Measurements from ENCODE around the gene LGALSL.
"Not testable (repeated sequence)": the region's sequence is repeated elsewhere in the genome, so short reads cannot be mapped to it uniquely, and the experiment has no call there.

The LGALSL gene

DNA sequence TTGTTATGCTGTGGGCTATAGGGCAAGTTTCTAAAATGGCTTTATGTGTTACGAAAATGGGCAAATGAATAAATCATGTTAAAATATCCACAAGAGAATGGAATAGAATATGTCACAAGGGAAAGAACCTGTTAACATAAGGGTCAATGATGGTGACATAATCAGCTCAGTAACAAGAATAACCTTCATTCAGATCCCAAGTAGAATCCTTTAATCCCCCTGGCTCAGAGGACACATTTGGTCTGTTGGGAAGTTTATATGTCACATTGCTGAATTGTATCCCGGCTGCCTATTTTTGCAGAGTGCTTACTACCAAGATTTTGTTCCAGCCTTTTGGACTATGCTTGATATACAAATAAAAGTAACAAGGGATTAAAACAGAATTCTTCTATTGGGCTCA lies 13.1 kb upstream of the LGALSL start:
- Histone ChIP-seq H3K9ac (ENCODE audit: low read length in 5 of 5) (no peak overlapping the region), H3K4me3 (ENCODE audit: low read depth in 1 of 5, low read length in 5 of 5) (no peak overlapping the region), H3K27me3 (ENCODE audit: control insufficient read depth in 5 of 5, insufficient read depth in 4 of 5, low read length in 5 of 5) (no peaks in the 10 kb centered on the region), H3K4me1 (ENCODE audit: control insufficient read depth in 5 of 5, insufficient read depth in 5 of 5, low read length in 5 of 5) (no peaks in the 10 kb centered on the region), H3K9me3 (ENCODE audit: control insufficient read depth in 5 of 5, low read length in 5 of 5) (no peaks in the 10 kb centered on the region), H3K27ac (ENCODE audit: low read depth, low read length) (no peak overlapping the region), H3K36me3 (ENCODE audit: control insufficient read depth in 5 of 5, insufficient read depth in 5 of 5, low read length in 5 of 5) (no peaks in the 10 kb centered on the region)

- H3K36me3 ChIP-seq (ENCODE audit: control insufficient read depth in 5 of 5, insufficient read depth in 5 of 5, low read length in 5 of 5) = no peaks in the 10 kb centered on the region
- peaks cover 0 to under 1% (median 0%) of the 10 kb centered on the region in 5 donors for H3K4me1 ChIP-seq (ENCODE audit: control insufficient read depth in 5 of 5, insufficient read depth in 5 of 5, low read length in 5 of 5)
- H3K9ac ChIP-seq (ENCODE audit: low read length in 5 of 5) = no peak overlapping the region
- H3K27me3 ChIP-seq (ENCODE audit: control insufficient read depth in 5 of 5, insufficient read depth in 4 of 5, low read length in 5 of 5) = no peaks in the 10 kb centered on the region
- no peak overlapping the region for H3K27ac ChIP-seq (ENCODE audit: low read depth, low read length)
- no peak overlapping the region for H3K4me3 ChIP-seq (ENCODE audit: low read depth in 1 of 5, low read length in 5 of 5)
- H3K9me3 ChIP-seq (ENCODE audit: control insufficient read depth in 5 of 5, low read length in 5 of 5) = no peaks in the 10 kb centered on the region
Measured at GRCh38 chr2:64442277-64442676, 11.7 kb upstream of the LGALSL start.

DNA sequence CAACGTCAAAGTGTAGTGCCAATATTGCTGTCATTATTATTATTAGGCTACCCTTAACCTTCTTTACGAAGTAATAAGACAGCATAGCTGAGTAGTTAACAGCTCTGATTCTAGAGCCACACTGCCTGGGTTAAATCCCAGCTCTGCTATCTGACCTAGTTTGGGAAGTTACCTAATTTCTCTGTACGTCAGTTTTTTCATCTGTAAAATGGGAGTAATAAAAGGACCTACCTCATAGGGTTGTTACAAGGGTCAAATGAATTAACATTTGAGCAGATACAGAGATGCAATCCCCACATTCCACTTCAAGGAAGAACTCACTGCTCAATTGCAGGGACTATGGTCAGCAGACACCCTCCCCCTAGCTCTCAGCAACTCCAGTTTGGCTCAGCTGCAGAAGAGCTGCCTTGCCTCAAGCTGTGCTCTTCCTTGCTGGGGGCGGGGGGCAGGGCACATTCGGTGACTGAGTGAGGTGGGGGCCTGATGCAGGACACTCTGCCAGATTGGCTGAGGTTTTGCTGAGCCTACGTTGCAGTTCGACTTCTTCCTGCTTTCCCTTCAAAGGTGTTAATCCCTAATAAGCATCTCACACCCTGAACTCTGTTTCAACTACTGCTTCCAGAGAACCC lies 11.0 kb upstream of the LGALSL start:
- H3K4me3 ChIP-seq (ENCODE audit: low read depth in 1 of 5, low read length in 5 of 5) = no peak overlapping the region
- peaks cover 0 to 7% (median under 1%) of the 10 kb centered on the region in 5 donors for H3K4me1 ChIP-seq (ENCODE audit: control insufficient read depth in 5 of 5, insufficient read depth in 5 of 5, low read length in 5 of 5)
- no peaks in the 10 kb centered on the region for H3K9me3 ChIP-seq (ENCODE audit: control insufficient read depth in 5 of 5, low read length in 5 of 5)
- H3K27ac ChIP-seq (ENCODE audit: low read depth, low read length) = no peak overlapping the region
- H3K9ac ChIP-seq (ENCODE audit: low read length in 5 of 5) = no peak overlapping the region
- H3K36me3 ChIP-seq (ENCODE audit: control insufficient read depth in 5 of 5, insufficient read depth in 5 of 5, low read length in 5 of 5) = no peaks in the 10 kb centered on the region
- no peaks in the 10 kb centered on the region for H3K27me3 ChIP-seq (ENCODE audit: control insufficient read depth in 5 of 5, insufficient read depth in 4 of 5, low read length in 5 of 5)

DNA sequence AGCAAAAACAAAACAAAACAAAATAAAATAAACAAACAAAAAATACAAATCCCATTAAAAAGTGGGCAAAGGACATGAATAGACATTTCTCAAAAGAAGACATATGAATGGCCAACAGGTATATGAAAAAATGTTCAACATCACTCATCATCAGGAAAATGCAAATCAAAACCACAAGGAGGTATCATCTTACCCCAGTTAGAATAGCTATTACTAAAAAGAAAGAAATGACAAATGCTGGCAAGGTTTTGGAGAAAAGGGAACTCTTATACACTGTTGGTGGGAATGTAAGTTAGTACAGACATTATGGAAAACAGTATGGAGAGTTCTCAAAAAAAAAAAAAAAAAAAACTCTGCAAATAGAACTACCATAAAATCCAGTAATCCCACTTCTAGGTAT lies 8.0 kb upstream of the LGALSL start:
- H3K4me1 ChIP-seq (ENCODE audit: control insufficient read depth in 5 of 5, insufficient read depth in 5 of 5, low read length in 5 of 5) = peaks cover 0 to 10% (median 5%) of the 10 kb centered on the region in 5 donors
- not testable (repeated sequence) for H3K27ac ChIP-seq (ENCODE audit: low read depth, low read length); H3K27me3 ChIP-seq (ENCODE audit: control insufficient read depth in 5 of 5, insufficient read depth in 4 of 5, low read length in 5 of 5); H3K9ac ChIP-seq (ENCODE audit: low read length in 5 of 5); H3K9me3 ChIP-seq (ENCODE audit: control insufficient read depth in 5 of 5, low read length in 5 of 5); H3K4me3 ChIP-seq (ENCODE audit: low read depth in 1 of 5, low read length in 5 of 5); H3K36me3 ChIP-seq (ENCODE audit: control insufficient read depth in 5 of 5, insufficient read depth in 5 of 5, low read length in 5 of 5)

GRCh38 chr2:64447317-64448040 lies 6.5 kb upstream of the LGALSL start:
- Histone ChIP-seq H3K36me3 (ENCODE audit: control insufficient read depth in 5 of 5, insufficient read depth in 5 of 5, low read length in 5 of 5) (no peaks in the 10 kb centered on the region), H3K27ac (ENCODE audit: low read depth, low read length) (peak overlapping the region; percentile 56), H3K4me1 (ENCODE audit: control insufficient read depth in 5 of 5, insufficient read depth in 5 of 5, low read length in 5 of 5) (peaks cover 0 to 10% (median 5%) of the 10 kb centered on the region in 5 donors), H3K27me3 (ENCODE audit: control insufficient read depth in 5 of 5, insufficient read depth in 4 of 5, low read length in 5 of 5) (no peaks in the 10 kb centered on the region), H3K9me3 (ENCODE audit: control insufficient read depth in 5 of 5, low read length in 5 of 5) (no peaks in the 10 kb centered on the region), H3K9ac (ENCODE audit: low read length in 5 of 5) (peak overlapping the region in 1 of 5 donors; percentile 49), H3K4me3 (ENCODE audit: low read depth in 1 of 5, low read length in 5 of 5) (no peak overlapping the region)

GRCh38 chr2:64448041-64448426 lies 5.9 kb upstream of the LGALSL start:
- H3K9me3 ChIP-seq (ENCODE audit: control insufficient read depth in 5 of 5, low read length in 5 of 5) = no peaks in the 10 kb centered on the region
- H3K4me3 ChIP-seq (ENCODE audit: low read depth in 1 of 5, low read length in 5 of 5) = no peak overlapping the region
- H3K27ac ChIP-seq (ENCODE audit: low read depth, low read length) = peak overlapping the region; percentile 56
- H3K27me3 ChIP-seq (ENCODE audit: control insufficient read depth in 5 of 5, insufficient read depth in 4 of 5, low read length in 5 of 5) = no peaks in the 10 kb centered on the region
- no peaks in the 10 kb centered on the region for H3K36me3 ChIP-seq (ENCODE audit: control insufficient read depth in 5 of 5, insufficient read depth in 5 of 5, low read length in 5 of 5)
- H3K9ac ChIP-seq (ENCODE audit: low read length in 5 of 5) = peak overlapping the region in 1 of 5 donors; percentile 49
- H3K4me1 ChIP-seq (ENCODE audit: control insufficient read depth in 5 of 5, insufficient read depth in 5 of 5, low read length in 5 of 5) = peaks cover 0 to 13% (median 10%) of the 10 kb centered on the region in 5 donors

DNA sequence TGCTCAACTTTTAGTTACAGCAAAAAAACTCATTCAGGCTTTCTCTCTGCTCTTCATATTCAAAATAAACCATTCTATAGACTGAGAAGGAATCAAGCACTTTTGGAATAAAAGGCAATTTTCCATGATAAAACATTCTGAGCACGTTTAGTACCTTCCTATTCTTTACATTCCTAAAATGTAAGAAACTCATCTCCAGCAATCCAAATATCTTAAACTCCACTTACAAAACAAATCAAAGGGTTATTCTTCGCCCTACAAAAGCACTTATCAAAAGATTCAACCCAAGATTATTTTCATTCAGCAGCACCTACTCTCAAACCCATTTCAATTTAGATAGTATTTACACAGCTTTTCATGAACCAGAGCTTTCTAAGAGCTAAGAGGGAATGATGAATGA lies 2.9 kb upstream of the LGALSL start:
- Histone ChIP-seq H3K4me3 (ENCODE audit: low read depth in 1 of 5, low read length in 5 of 5) (no peak overlapping the region), H3K27me3 (ENCODE audit: control insufficient read depth in 5 of 5, insufficient read depth in 4 of 5, low read length in 5 of 5) (no peaks in the 10 kb centered on the region), H3K4me1 (ENCODE audit: control insufficient read depth in 5 of 5, insufficient read depth in 5 of 5, low read length in 5 of 5) (peaks cover 6 to 30% (median 23%) of the 10 kb centered on the region in 5 donors), H3K9ac (ENCODE audit: low read length in 5 of 5) (no peak overlapping the region), H3K9me3 (ENCODE audit: control insufficient read depth in 5 of 5, low read length in 5 of 5) (no peaks in the 10 kb centered on the region), H3K27ac (ENCODE audit: low read depth, low read length) (no peak overlapping the region), H3K36me3 (ENCODE audit: control insufficient read depth in 5 of 5, insufficient read depth in 5 of 5, low read length in 5 of 5) (no peaks in the 10 kb centered on the region)

DNA sequence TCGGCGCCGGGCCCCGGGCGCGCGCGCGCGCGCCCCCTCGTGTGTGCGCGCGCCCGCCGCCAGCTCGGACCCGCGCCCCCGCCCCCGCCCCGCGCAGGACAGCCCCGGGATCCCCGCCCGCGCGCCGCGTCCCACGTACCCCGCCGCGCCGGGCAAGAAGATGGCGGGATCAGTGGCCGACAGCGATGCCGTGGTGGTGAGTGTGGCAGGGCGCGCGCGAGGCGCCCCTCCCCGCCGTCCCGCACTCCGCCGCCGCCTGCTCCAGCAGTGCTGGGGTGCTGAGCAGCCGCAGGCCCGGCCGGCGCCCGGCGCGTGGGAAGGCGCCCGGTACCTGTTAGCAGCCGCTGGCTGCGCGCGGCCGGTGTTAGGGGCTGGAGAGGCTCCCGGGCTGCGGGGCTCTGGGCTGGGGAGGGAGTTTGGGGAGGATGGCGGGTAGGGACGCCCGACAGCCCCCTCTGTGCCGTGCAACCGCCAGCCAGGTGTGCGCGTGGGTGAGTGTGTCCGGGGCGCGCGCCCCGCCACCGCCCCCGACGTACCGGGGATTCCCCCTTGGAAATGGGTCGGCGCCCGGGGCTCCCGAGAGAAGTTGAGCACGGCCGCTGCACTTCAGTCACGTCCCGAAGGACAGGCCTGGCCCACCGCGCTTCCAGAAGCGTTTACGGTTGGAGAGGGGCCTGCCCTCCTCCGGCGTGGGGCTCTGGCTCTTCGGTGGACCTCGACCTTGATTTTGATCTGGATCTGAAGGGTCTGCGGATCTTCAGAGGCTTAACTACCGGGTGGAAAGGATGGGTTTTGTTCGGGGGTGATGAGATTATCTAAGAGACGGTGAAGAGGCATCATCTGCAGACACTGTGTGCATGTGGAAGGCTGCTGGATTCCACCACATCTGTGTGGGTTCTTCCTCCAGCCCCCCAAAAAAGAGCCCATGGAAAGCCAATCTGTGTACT lies 697 bp downstream of the LGALSL start:
- H3K9me3 ChIP-seq (ENCODE audit: control insufficient read depth in 5 of 5, low read length in 5 of 5) = no peaks in the 10 kb centered on the region
- peak overlapping the region; percentile 50 to 86 (median 72) for H3K9ac ChIP-seq (ENCODE audit: low read length in 5 of 5)
- peaks cover 14 to 28% (median 19%) of the 10 kb centered on the region in 5 donors for H3K36me3 ChIP-seq (ENCODE audit: control insufficient read depth in 5 of 5, insufficient read depth in 5 of 5, low read length in 5 of 5)
- H3K4me3 ChIP-seq (ENCODE audit: low read depth in 1 of 5, low read length in 5 of 5) = peak overlapping the region; percentile 72 to 82 (median 74)
- H3K4me1 ChIP-seq (ENCODE audit: control insufficient read depth in 5 of 5, insufficient read depth in 5 of 5, low read length in 5 of 5) = peaks cover 6 to 23% (median 21%) of the 10 kb centered on the region in 5 donors
- no peaks in the 10 kb centered on the region for H3K27me3 ChIP-seq (ENCODE audit: control insufficient read depth in 5 of 5, insufficient read depth in 4 of 5, low read length in 5 of 5)
- H3K27ac ChIP-seq (ENCODE audit: low read depth, low read length) = peak overlapping the region; percentile 66

- peak overlapping the region in 2 of 5 donors; percentile 67 to 72 for H3K9ac ChIP-seq (ENCODE audit: low read length in 5 of 5)
- H3K9me3 ChIP-seq (ENCODE audit: control insufficient read depth in 5 of 5, low read length in 5 of 5) = no peaks in the 10 kb centered on the region
- peaks cover 14 to 28% (median 19%) of the 10 kb centered on the region in 5 donors for H3K36me3 ChIP-seq (ENCODE audit: control insufficient read depth in 5 of 5, insufficient read depth in 5 of 5, low read length in 5 of 5)
- no peaks in the 10 kb centered on the region for H3K27me3 ChIP-seq (ENCODE audit: control insufficient read depth in 5 of 5, insufficient read depth in 4 of 5, low read length in 5 of 5)
- H3K27ac ChIP-seq (ENCODE audit: low read depth, low read length) = peak overlapping the region; percentile 66
- H3K4me3 ChIP-seq (ENCODE audit: low read depth in 1 of 5, low read length in 5 of 5) = peak overlapping the region in 4 of 5 donors; percentile 31 to 81 (median 74)
- H3K4me1 ChIP-seq (ENCODE audit: control insufficient read depth in 5 of 5, insufficient read depth in 5 of 5, low read length in 5 of 5) = peaks cover 6 to 23% (median 21%) of the 10 kb centered on the region in 5 donors
Measured at GRCh38 chr2:64455545-64455944, 1.6 kb downstream of the LGALSL start.

All from subcutaneous abdominal adipose tissue (tissue), 5 donors.